GM21786 (cell line): ENCODE data around the gene NEK7.
"Not testable (repeated sequence)": the region's sequence is repeated elsewhere in the genome, so short reads cannot be mapped to it uniquely, and the experiment has no call there.

ENCODE experiments used
- ATAC-seq: cut with Tn5 transposase; IDR thresholded peaks from one replicate; pipeline ENCODE4 v1.9.1; 2021; ENCODE audit not compliant: unreplicated experiment

Gene NEK7

DNA sequence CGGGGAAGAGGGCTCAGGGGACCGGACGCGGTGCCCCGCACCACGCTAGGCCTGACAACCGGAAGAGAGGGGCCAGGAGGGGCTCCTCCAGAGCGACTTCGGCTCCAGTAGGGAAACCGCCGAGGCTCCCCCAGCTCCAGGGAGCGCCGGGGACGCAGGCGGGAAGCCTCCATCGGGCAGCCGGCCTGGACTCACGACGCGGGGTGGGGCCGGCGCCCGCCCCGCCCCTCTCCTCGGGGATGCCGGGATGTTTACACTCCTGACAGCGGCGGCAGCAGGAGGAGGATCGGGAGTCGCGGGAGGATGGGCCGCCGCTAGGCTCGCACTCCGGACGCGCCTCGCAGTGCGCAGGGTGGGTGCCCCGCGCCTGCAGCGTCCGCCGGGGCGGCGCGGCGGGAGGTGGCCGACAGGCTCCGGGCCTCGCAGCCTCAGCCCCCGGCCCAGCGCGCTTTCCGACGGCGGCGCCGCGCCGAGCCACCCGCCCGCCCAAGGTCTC is at the start of gene NEK7:
NEK7 (plus strand) TSS at position 254 of the 496 bp plus-strand sequence. CDS start 75,583 bp downstream, outside the sequence.
- ATAC-seq: peak; percentile 35

- no peak for ATAC-seq
Measured at GRCh38 chr1:198107091-198107501, 49.7 kb upstream of the NEK7 start.

GRCh38 chr1:198108636-198109370 is 48.0 kb upstream of the NEK7 start:
- no peak for ATAC-seq

- ATAC-seq: no peak
Measured at GRCh38 chr1:198109371-198109715, 47.5 kb upstream of the NEK7 start.

- ATAC-seq: no peak
Measured at GRCh38 chr1:198113342-198113750, 43.5 kb upstream of the NEK7 start.

- ATAC-seq: no peak
Measured at GRCh38 chr1:198116069-198116468, 40.7 kb upstream of the NEK7 start.

DNA sequence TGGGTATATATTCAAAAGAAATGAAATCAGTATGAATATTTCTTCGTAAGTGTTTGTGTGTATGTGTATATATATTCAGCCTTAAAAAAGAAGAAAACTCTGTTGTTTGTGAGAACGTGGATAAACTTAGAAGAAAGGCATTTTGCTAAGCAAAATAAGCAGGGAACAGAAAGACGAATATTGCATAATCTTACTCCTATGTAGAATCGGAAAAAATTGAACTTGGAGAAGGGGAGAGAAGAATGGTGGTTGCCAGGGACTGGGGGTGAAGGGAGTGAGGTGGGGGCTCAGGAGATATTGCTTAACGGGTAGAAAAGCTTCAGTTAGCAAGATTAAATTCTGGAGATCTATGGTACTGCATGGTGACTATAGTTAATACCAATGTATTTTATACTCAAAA is 40.3 kb upstream of the NEK7 start:
- ATAC-seq: no peak

GRCh38 chr1:198117267-198117666 is 39.5 kb upstream of the NEK7 start:
- ATAC-seq: no peak

DNA sequence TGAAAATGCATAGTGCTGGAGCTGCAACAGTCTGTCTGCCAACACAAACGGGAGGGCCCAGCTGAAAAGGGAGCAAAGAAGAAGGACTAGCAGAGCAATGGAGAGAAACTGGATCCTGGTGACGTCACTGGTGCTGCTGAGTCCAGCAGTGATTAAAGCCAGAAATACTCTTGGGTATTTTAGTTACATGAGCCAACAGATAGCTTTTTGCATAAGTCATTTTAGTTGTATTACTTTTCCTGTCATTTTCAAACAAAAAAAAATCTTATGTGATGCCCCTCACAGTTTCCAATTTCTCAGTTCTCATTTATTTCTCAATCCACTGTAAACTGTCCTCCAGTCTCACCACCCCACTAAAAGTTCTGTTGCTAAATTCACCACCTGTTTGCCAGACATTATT is 38.7 kb upstream of the NEK7 start:
- no peak for ATAC-seq

- no peak for ATAC-seq
Measured at GRCh38 chr1:198119906-198120305, 36.9 kb upstream of the NEK7 start.

DNA sequence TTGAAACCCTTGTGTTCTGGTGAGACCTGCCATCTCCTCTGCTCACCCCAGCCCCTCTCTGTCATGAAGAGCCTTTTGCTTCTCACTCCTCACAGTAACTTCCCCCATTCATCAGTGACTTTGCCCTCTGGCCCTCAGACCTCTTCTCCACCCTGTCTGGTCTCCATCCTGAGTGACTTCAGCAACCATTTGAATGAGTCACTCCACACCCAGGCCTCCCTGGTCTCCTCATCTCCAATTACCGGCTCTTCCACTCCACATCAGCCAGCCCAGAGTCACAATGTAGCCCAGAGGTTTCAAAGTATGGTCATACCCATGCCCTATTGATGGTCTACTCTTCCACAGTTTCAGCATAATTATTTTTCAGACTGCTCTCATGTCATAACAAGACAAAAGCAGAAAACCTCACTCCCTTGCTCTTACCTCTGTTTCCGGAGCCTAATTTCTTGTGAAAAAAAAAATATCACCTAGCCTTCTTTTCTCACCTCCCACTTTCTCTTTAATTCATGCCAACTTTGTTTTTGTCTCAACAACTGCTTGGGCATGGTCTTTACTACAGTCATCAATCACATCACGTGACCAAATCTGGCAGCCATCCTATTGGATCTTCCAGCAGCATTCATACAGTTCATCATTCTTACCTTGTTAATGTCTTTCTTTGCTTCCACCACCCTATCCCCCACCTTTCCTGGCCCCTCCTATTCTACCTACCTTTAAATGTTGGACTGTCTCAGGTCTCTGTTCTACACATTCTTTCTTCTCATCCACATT is 35.6 kb upstream of the NEK7 start:
- no peak for ATAC-seq

DNA sequence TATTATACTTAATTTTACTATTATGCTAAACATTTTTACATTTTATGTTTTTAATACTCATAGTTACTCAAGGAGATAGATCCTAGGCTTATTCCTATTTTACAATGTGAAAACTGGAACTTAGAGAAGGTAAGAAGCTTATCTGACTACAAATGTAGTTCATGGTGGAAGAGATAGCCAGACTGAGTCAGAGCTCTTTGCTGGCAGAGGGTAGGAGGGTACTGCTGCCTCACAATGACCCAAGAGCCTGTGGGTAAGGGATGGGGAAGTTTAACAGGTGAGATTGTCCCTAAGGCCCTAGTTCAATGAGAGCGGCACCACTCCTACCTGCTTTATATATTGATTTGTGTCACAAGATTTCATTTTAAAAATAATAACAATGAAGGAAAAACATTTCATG is 34.1 kb upstream of the NEK7 start:
- ATAC-seq: no peak

DNA sequence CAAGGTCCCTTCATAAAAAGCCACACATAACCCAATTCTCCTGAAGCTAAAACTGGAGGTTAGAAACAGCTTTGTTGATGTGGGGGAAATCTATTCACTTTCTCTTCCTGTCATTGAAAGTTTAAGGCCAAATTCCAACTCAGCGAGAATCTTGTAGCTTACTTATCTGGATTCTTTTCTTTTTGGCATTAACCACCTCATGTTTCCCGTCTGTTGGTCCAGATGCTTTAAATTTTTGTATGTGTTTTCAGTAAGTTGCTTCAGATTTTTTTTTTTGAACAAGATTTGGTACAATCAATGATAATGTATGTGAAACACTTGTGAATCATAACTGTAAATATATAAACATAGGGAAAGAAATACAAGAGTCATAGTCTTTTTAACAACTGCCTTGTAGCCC is 33.7 kb upstream of the NEK7 start:
- ATAC-seq: no peak

DNA sequence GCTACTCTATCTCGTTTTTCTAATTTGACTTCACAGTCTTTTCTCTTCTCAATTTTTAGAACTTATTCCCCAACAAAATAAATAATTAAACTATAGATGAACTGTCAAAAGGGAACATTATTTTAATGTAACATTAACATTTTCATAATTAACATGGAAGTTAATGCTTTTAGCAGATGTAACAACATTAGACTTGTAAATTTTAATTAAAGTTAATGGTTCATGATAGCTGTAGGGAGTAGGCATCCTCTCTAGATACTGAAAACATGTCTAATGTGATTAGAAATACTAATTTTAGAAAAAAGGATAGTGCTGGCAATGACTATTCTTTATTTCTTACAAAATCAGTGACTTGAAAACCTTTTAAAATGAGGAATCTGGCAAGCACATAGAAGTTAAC is 32.1 kb upstream of the NEK7 start:
- ATAC-seq: no peak

DNA sequence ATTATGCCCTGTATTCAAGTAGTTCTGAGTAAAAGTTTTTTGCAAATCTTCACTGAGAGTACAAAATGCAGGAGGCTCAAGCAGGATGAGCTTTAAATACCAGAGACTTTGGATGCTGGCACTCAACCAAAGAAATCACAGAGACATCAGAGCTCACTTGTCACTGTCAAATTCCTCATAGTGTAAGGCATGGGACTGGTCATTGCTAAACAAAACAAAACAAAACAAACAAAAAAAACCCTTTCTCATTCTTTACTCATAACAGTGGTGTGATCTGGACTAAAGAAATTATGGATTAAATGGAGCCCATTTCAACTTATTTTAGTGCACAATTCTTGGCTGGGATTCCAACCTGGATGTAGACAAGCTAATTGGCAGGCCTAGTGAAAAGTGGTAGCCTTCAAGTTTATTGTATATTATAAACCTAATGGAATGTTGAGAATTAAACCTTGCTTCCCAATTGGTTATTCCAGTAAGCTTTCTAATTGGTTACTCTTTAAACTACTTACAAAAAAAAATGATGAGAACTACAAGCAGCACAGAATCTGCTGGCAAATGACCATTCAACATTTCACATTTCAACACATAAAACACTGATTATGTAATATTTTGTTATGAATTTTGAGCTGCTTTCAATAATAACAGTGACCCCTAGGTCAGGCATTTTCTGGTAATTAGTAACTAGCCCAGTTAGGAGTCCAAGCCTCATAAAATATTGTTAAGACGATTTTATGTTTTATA is 30.6 kb upstream of the NEK7 start:
- ATAC-seq: no peak

- ATAC-seq: no peak
Measured at GRCh38 chr1:198128533-198128932, 28.3 kb upstream of the NEK7 start.

- not testable (repeated sequence) for ATAC-seq
Measured at GRCh38 chr1:198130053-198130452, 26.7 kb upstream of the NEK7 start.

DNA sequence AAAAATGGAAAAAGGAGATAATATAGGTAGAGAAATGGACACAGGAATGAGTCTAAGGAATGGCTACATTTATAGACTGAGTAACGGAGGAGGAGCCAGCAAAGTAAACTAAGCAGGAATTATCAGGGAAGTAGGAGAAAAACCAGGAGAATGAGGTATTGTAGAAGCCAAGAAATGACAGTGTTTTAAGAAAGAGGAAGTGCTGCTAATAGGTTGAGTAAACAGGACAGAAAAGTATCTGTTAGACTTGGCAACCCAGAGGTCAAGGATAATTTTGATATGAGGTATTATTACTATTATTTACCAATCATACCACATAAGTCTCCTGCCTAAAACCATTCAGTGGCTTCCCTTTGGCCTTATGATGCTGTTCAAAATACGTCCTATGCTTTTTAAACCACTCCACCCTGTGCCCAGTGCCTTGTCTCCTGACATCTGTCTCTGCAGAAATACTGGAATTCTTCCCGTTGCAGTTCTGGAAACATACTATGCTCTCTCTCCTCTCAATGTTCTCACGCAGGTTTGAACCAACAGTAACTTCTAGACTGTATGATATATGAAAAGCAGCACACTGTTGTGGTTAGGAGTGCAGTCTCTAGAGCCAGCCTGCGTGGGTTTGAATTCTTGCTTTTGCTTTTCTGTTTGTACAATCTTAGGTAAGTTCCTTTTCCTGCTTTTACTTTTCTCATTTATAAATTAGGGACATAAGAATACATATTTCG is 24.6 kb upstream of the NEK7 start:
- ATAC-seq: peak; percentile 72

GRCh38 chr1:198134252-198134651 is 22.5 kb upstream of the NEK7 start:
- no peak for ATAC-seq

DNA sequence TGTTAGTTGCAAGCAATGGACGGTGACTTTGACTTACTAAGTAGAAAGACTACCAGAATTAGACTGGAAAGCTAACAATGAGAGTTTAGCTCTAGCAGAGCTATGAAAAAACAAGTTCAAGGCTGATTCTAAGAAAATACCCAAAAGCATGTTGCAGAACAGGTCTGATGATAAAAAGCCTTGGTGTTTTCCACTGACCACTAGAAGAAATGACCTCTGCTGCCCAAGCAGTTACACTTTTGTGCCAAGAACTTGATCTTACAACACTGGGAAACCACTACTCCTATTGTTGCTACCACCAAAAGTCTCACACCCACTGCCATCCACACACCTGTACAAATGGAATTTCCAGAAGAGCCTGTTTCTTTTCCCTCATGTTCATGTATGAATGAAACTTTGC is 21.4 kb upstream of the NEK7 start:
- no peak for ATAC-seq
